Peyer's patch (tissue), 4 donors: ENCODE data around the gene SERPINB1. TPM values are rescaled to one million over a fixed set of nuclear protein-coding genes. Genes with fewer than 3 reads are reported as not detected.

Source experiments
- DNase-seq, 3 donors: peaks; one replicate each; pipeline ENCODE4 v3.0.0-alpha.2; 2017 to 2019
- H3K27ac ChIP-seq, 4 donors: fragments of 200-600 bp; sonication (generic); one replicate each; pipeline ENCODE4 v1.5.1; 2016 to 2019
- H3K27me3 ChIP-seq, 2 donors: fragments of 200-600 bp; sonication (generic); one replicate each; pipeline ENCODE4 v1.5.1; 2019
- H3K36me3 ChIP-seq, 3 donors: fragments of 200-600 bp; sonication (generic); one replicate each; pipeline ENCODE4 v1.5.1; 2016 to 2019
- H3K4me1 ChIP-seq, 4 donors: fragments of 200-600 bp; sonication (generic); one replicate each; pipeline ENCODE4 v1.5.1; 2016 to 2019
- H3K4me3 ChIP-seq, 4 donors: fragments of 200-600 bp; sonication (generic); 1 replicate in 3 of 4; 2 replicates in 1 of 4; pipeline ENCODE4 v1.5.1; 2016 to 2019; ENCODE audit warnings: mild to moderate bottlenecking in 1 of 4
- H3K9me3 ChIP-seq, 4 donors: fragments of 200-600 bp; sonication (generic); one replicate each; pipeline ENCODE4 v1.5.1; 2016 to 2019; ENCODE audit warnings: mild to moderate bottlenecking in 1 of 4
- POLR2A ChIP-seq, 2 donors: fragments of 450-650 bp; IDR thresholded peaks; one replicate each; pipeline ENCODE4 v1.5.1; 2017; ENCODE audit warnings: antibody characterized with exemption in 2 of 2, mild to moderate bottlenecking in 2 of 2, moderate library complexity in 2 of 2
- total RNA-seq, 4 donors: library from RNA; depleted of rRNA; stranded (reverse); fragments of >200 nt; gene quantifications; one replicate each; pipeline ENCODE4 v1.1.0, GENCODE V29; 2016
- TF ChIP-seq, protein P1 (sequence below), 6 experiments: fragments of 450-650 bp in 4 of 6; fragments of 200-600 bp in 2 of 6; sonication (generic) in 1 of 6; IDR thresholded peaks; one replicate each; pipeline ENCODE4 v1.5.1; 2017 to 2019; ENCODE audit warnings: antibody characterized with exemption in 6 of 6, mild to moderate bottlenecking in 3 of 6, moderate library complexity in 1 of 6

SERPINB1 gene
- total RNA-seq, 4 donors from 2014 or later, result 58.6 to 122 (median 86.4) TPM

DNA sequence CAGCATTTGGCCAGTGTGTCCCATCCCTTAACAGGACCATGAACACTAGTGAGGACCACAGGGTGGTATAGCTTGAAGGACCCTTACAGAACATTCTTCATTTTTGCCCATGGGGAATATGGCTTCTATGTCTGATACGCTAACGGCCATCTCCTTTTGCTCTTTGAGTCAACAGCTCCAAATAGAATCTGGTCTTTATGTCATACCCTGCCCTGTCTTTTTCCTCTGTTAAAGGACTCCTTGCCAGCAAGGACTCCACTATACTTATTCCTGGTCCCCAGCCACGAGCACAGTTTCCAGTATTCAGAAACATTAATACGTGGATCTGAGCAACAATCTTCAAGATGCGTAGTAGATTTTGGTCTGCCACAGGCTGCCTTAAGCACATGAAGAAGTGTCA lies 22.5 kb downstream of the SERPINB1 start:
- H3K27ac ChIP-seq, result peak overlapping the region in 2 of 4 donors; percentile 59 to 62
- no peaks in the 10 kb centered on the region for H3K27me3 ChIP-seq
- H3K9me3 ChIP-seq, result peaks cover 0 to 6% (median 0%) of the 10 kb centered on the region in 4 donors
- H3K36me3 ChIP-seq, result no peaks in the 10 kb centered on the region
- no peak for DNase-seq
- H3K4me3 ChIP-seq, result no peak overlapping the region
- TF ChIP-seq POLR2A (IDR thresholded peaks at IDR 0.05), result no peak
- H3K4me1 ChIP-seq, result peaks cover 0 to 38% (median 2%) of the 10 kb centered on the region in 4 donors

DNA sequence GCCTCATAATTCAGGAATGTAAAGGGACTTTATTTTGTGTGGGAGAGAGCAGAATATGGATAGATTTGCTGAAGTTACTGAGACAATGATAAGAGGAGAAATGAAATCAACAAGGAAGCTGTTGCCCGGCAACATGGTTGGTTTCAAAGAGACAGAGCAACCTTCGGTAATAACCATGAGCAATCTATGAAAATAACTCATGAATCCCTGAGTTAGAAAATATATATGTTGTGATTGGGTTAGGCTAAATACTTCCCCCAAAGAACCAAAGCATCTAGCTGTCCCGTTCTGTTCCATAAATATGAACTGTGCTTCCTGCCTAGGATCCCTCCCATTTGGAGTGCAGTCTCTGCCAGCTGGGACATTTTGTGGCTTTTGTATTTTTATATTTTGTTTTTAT lies 23.1 kb downstream of the SERPINB1 start:
- peak in 1 of 3 donors; percentile 66 for DNase-seq
- peak overlapping the region in 2 of 4 donors; percentile 59 to 62 for H3K27ac ChIP-seq
- no peaks in the 10 kb centered on the region for H3K27me3 ChIP-seq
- H3K9me3 ChIP-seq, result peaks cover 0 to 6% (median 0%) of the 10 kb centered on the region in 4 donors
- no peak overlapping the region for H3K4me3 ChIP-seq
- no peak for TF ChIP-seq POLR2A (IDR thresholded peaks at IDR 0.05)
- TF ChIP-seq, protein P1, sequence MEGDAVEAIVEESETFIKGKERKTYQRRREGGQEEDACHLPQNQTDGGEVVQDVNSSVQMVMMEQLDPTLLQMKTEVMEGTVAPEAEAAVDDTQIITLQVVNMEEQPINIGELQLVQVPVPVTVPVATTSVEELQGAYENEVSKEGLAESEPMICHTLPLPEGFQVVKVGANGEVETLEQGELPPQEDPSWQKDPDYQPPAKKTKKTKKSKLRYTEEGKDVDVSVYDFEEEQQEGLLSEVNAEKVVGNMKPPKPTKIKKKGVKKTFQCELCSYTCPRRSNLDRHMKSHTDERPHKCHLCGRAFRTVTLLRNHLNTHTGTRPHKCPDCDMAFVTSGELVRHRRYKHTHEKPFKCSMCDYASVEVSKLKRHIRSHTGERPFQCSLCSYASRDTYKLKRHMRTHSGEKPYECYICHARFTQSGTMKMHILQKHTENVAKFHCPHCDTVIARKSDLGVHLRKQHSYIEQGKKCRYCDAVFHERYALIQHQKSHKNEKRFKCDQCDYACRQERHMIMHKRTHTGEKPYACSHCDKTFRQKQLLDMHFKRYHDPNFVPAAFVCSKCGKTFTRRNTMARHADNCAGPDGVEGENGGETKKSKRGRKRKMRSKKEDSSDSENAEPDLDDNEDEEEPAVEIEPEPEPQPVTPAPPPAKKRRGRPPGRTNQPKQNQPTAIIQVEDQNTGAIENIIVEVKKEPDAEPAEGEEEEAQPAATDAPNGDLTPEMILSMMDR (IDR thresholded peaks at IDR 0.05), result no peak
- H3K36me3 ChIP-seq, result no peaks in the 10 kb centered on the region
- H3K4me1 ChIP-seq, result peaks cover 0 to 33% (median 2%) of the 10 kb centered on the region in 4 donors

DNA sequence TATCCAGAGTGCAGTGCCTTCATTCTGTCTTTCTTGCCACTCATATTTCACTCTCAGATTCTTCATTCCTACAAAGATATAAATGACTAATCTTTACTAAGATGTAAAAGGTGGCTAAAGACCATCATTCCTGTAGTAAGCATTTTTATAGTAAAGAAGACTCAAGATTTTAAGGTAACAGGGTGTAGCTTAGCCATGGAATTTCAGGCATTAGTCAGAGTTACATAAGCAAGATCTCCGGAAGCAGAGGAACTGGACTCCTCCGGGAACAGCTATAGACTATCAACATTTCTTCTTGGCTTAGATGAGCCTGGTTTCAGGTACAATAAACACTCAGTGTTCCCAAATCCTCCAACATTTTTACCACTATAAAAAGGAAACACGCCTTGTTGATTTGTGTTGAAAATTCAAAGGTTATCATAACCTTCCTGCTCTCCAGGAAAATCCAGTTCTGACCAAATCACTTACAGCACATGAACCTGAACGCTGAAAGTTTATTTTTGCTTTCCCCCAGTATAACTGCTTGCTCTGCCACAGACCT lies 23.7 kb downstream of the SERPINB1 start:
- Histone ChIP-seq H3K4me3 (no peak overlapping the region), H3K36me3 (no peaks in the 10 kb centered on the region), H3K27me3 (no peaks in the 10 kb centered on the region), H3K27ac (peak overlapping the region in 2 of 4 donors; percentile 59 to 62), H3K9me3 (peaks cover 0 to 6% (median 0%) of the 10 kb centered on the region in 4 donors), H3K4me1 (peaks cover 0 to 30% (median 2%) of the 10 kb centered on the region in 4 donors)
- no peak for DNase-seq
- no peak for TF ChIP-seq POLR2A (IDR thresholded peaks at IDR 0.05)
- TF ChIP-seq, protein P1 (IDR thresholded peaks at IDR 0.05), result no peak

DNA sequence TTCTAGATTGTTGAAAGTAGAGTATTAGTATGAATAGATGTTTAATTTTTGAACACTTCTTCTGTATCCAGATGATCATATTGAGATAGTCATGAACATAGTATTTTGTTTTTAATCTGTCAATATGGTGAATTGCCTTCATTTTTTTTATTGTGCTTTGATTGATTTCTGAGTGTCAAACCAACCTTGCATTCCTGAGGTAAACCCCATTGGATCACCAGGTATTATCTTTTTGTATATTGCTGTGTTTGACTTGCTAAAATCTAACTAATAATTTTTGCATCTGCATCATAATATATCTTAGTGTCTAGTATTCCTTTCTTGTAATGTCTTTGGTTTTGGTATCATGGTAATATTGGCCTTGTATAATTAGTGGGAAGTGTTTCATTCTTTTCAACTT lies 25.5 kb downstream of the SERPINB1 start:
- H3K9me3 ChIP-seq, result peaks cover 0 to 6% (median 0%) of the 10 kb centered on the region in 4 donors
- H3K4me1 ChIP-seq, result peaks cover 0 to 27% (median 2%) of the 10 kb centered on the region in 4 donors
- no peaks in the 10 kb centered on the region for H3K27me3 ChIP-seq
- TF ChIP-seq POLR2A (IDR thresholded peaks at IDR 0.05), result no peak
- TF ChIP-seq, protein P1 (IDR thresholded peaks at IDR 0.05), result no peak
- DNase-seq, result no peak
- H3K27ac ChIP-seq, result no peak overlapping the region
- H3K4me3 ChIP-seq, result no peak overlapping the region
- H3K36me3 ChIP-seq, result no peaks in the 10 kb centered on the region

DNA sequence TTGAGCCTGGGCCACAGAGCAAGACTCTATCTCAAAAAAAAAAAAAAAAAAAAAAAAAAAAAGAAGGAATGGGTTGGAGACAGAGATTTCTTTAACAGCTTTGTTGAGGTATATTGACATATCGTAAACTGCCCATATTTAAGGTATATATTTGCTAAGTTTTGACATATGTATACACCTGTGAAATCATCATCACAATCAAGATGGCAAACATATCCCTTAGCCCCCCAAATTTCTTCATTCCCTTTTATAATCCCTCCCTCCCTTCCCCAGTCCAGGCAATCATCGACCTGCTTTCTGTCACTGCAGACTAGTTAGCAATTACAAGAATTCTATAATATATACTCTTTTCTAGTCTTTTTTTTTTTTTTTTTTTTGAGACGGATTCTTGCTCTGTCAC lies 29.0 kb downstream of the SERPINB1 start:
- Histone ChIP-seq H3K27ac (no peak overlapping the region), H3K9me3 (peaks cover 0 to 6% (median 0%) of the 10 kb centered on the region in 4 donors), H3K36me3 (no peaks in the 10 kb centered on the region), H3K4me1 (peaks cover 0 to 17% (median 0%) of the 10 kb centered on the region in 4 donors), H3K27me3 (no peaks in the 10 kb centered on the region), H3K4me3 (no peak overlapping the region)
- TF ChIP-seq, protein P1 (IDR thresholded peaks at IDR 0.05), result no peak
- no peak for TF ChIP-seq POLR2A (IDR thresholded peaks at IDR 0.05)
- no peak for DNase-seq

DNA sequence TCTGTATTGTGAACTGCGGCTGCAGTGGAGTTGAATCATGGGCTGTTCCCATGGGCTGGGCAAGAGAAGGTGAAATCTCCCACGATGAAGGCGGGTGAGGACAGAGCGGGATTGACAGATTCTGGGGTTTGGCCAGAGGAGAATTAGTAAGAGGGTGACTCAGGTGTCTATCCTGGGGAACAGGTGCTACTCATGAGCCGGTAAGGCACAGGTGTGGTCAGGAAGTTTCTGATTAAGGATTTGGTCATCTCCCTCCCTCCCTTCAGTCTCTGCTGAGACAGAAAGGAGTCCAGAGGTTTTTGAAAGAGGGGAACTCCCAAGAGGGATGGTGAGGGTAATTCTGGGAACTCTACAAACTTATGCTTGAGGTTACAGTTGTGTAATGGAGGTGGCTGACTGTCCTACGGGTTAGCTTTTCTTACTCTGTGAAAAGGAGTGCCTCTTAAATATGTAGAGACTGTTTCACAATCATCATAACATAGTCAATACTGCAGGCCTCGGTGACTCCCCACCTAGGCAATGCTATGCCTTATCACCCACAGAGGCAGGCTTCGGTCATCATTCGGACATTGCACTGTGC lies 31.5 kb downstream of the SERPINB1 start:
- DNase-seq, result peak in 1 of 3 donors; percentile 74
- TF ChIP-seq, protein P1 (IDR thresholded peaks at IDR 0.05), result no peak
- no peak for TF ChIP-seq POLR2A (IDR thresholded peaks at IDR 0.05)
- Histone ChIP-seq H3K4me3 (no peak overlapping the region), H3K4me1 (peaks cover 0 to 13% (median 0%) of the 10 kb centered on the region in 4 donors), H3K36me3 (no peaks in the 10 kb centered on the region), H3K9me3 (no peaks in the 10 kb centered on the region), H3K27me3 (no peaks in the 10 kb centered on the region), H3K27ac (peak overlapping the region in 2 of 4 donors; percentile 41 to 77)
